Uterus (tissue), 4 donors: ENCODE data around the gene TSPAN13. TPM values are rescaled to one million over a fixed set of nuclear protein-coding genes. Genes with fewer than 3 reads are reported as not detected.

ENCODE experiments used
- DNase-seq, 2 donors: peaks; one replicate each; pipeline ENCODE4 v3.0.0-alpha.2; 2019 to 2020
- H3K27ac ChIP-seq, 2 donors: fragments of 200-600 bp; sonication (generic); 1 replicate in 1 of 2; 2 replicates in 1 of 2; pipeline ENCODE4 v1.5.1; 2016 to 2018
- H3K27me3 ChIP-seq, 2 donors: fragments of 200-600 bp; sonication (generic); one replicate each; pipeline ENCODE4 v1.5.1; 2018 to 2019; ENCODE audit warnings: control low read depth in 1 of 2
- H3K36me3 ChIP-seq, 2 donors: fragments of 200-600 bp; sonication (generic); one replicate each; pipeline ENCODE4 v1.5.1; 2019; ENCODE audit warnings: control low read depth in 1 of 2
- H3K4me1 ChIP-seq, 2 donors: fragments of 200-600 bp; sonication (generic); one replicate each; pipeline ENCODE4 v1.5.1; 2018 to 2019; ENCODE audit warnings: control low read depth in 1 of 2
- H3K4me3 ChIP-seq, 2 donors: fragments of 200-600 bp; sonication (generic); 1 replicate in 1 of 2; 2 replicates in 1 of 2; pipeline ENCODE4 v1.5.1; 2018 to 2019; ENCODE audit warnings: mild to moderate bottlenecking in 1 of 2
- H3K9me3 ChIP-seq, 2 donors: fragments of 200-600 bp; sonication (generic); one replicate each; pipeline ENCODE4 v1.5.1; 2019; ENCODE audit warnings: control low read depth in 1 of 2
- CTCF ChIP-seq, 4 experiments: fragments of 200-600 bp in 2 of 4; fragments of 450-650 bp in 2 of 4; sonication (generic) in 2 of 4; IDR thresholded peaks; one replicate each; pipeline ENCODE4 v1.5.1; 2016 to 2019; ENCODE audit warnings: antibody characterized with exemption in 4 of 4, mild to moderate bottlenecking in 2 of 4, moderate library complexity in 1 of 4
- POLR2A ChIP-seq, 2 donors: fragments of 450-650 bp; IDR thresholded peaks; one replicate each; pipeline ENCODE4 v1.6.1; 2016; ENCODE audit warnings: antibody characterized with exemption in 2 of 2, mild to moderate bottlenecking in 1 of 2, moderate library complexity in 1 of 2
- intact Hi-C: fragments of 100-400 bp; cut with DNase I; formaldehyde crosslinking; loops from one replicate; pipeline ENCODE4 v1.15.1; 2023; ENCODE audit warnings: low total_unique reads
- total RNA-seq, 4 donors: library from RNA; depleted of rRNA in 3 of 4; stranded (reverse); fragments of >200 nt in 3 of 4; gene quantifications; one replicate each; pipeline versions ENCODE4 v1.1.0 to v1.2.4, GENCODE V29; 2014 to 2023
- donor health status: DM: yes; HTN: yes; CAD: no.

Gene TSPAN13
- total RNA-seq, 4 donors from 2014 or later, result 4.9 to 19.1 (median 13.2) TPM

GRCh38 chr7:16753932-16754855 is 639 bp downstream of the TSPAN13 start:
- no peak for TF ChIP-seq POLR2A (IDR thresholded peaks at IDR 0.05)
- TF ChIP-seq CTCF (IDR thresholded peaks at IDR 0.05), result no peak
- intact Hi-C loops, result no loop called here
- Histone ChIP-seq H3K27ac (peak overlapping the region; percentile 32 to 46), H3K27me3 (no peaks in the 10 kb centered on the region), H3K36me3 (no peaks in the 10 kb centered on the region), H3K4me1 (no peaks in the 10 kb centered on the region), H3K9me3 (no peaks in the 10 kb centered on the region), H3K4me3 (peak overlapping the region; percentile 26 to 43)
- DNase-seq, result no peak

- H3K27me3 ChIP-seq, result no peaks in the 10 kb centered on the region
- no peaks in the 10 kb centered on the region for H3K9me3 ChIP-seq
- H3K4me3 ChIP-seq, result no peak overlapping the region
- intact Hi-C loops, result loop anchor here (5.0 kb wide), 1 partner anchor 1707 kb away; no protein-coding TSS in a partner anchor
- no peak for DNase-seq
- no peaks in the 10 kb centered on the region for H3K36me3 ChIP-seq
- peak overlapping the region in 1 of 2 donors; percentile 46 for H3K27ac ChIP-seq
- TF ChIP-seq CTCF (IDR thresholded peaks at IDR 0.05), result no peak
- no peak for TF ChIP-seq POLR2A (IDR thresholded peaks at IDR 0.05)
- no peaks in the 10 kb centered on the region for H3K4me1 ChIP-seq
Measured at GRCh38 chr7:16754856-16755317, 1.3 kb downstream of the TSPAN13 start.

GRCh38 chr7:16755397-16755796 is 1.8 kb downstream of the TSPAN13 start:
- H3K36me3 ChIP-seq, result no peaks in the 10 kb centered on the region
- no peaks in the 10 kb centered on the region for H3K27me3 ChIP-seq
- peak overlapping the region in 1 of 2 donors; percentile 46 for H3K27ac ChIP-seq
- no peaks in the 10 kb centered on the region for H3K4me1 ChIP-seq
- intact Hi-C loops, result loop anchor here (5.0 kb wide), 1 partner anchor 1707 kb away; no protein-coding TSS in a partner anchor
- no peak overlapping the region for H3K4me3 ChIP-seq
- DNase-seq, result no peak
- no peaks in the 10 kb centered on the region for H3K9me3 ChIP-seq
- TF ChIP-seq POLR2A (IDR thresholded peaks at IDR 0.05) (no peak), CTCF (IDR thresholded peaks at IDR 0.05) (no peak)

- Histone ChIP-seq H3K27ac (no peak overlapping the region), H3K36me3 (no peaks in the 10 kb centered on the region), H3K27me3 (no peaks in the 10 kb centered on the region), H3K4me1 (no peaks in the 10 kb centered on the region), H3K4me3 (no peak overlapping the region), H3K9me3 (no peaks in the 10 kb centered on the region)
- intact Hi-C loops, result loop anchor here (5.0 kb wide), 1 partner anchor 1704 kb away; no protein-coding TSS in a partner anchor
- TF ChIP-seq POLR2A (IDR thresholded peaks at IDR 0.05) (no peak), CTCF (IDR thresholded peaks at IDR 0.05) (no peak)
- DNase-seq, result no peak
Measured at GRCh38 chr7:16758036-16758435, 4.5 kb downstream of the TSPAN13 start.
